Upper lobe of right lung (tissue), 1 donor: Measurements from ENCODE around the gene PYM1. TPM values are rescaled to one million over a fixed set of nuclear protein-coding genes. Genes with fewer than 3 reads are reported as not detected.

ENCODE experiments used
- ATAC-seq: fragments of 200-7000 bp; cut with Tn5 transposase; one replicate; pipeline ENCODE4 v1.9.1; 2020; ENCODE audit warnings: mild to moderate bottlenecking, moderate library complexity
- DNase-seq: peaks from one replicate; pipeline ENCODE4 v3.0.0-alpha.2; 2020
- H3K27ac ChIP-seq: fragments of 200-600 bp; one replicate; pipeline ENCODE4 v1.8.0; 2022
- H3K27me3 ChIP-seq: fragments of 200-600 bp; one replicate; pipeline ENCODE4 v1.8.0; 2022; ENCODE audit warnings: mild to moderate bottlenecking
- H3K36me3 ChIP-seq: fragments of 200-600 bp; one replicate; pipeline ENCODE4 v1.8.0; 2022
- H3K4me1 ChIP-seq: fragments of 200-600 bp; one replicate; pipeline ENCODE4 v1.8.0; 2022
- H3K4me3 ChIP-seq: fragments of 200-600 bp; one replicate; pipeline ENCODE4 v1.8.0; 2022; ENCODE audit warnings: mild to moderate bottlenecking
- H3K9me3 ChIP-seq: fragments of 200-600 bp; one replicate; pipeline ENCODE4 v1.8.0; 2022
- intact Hi-C: fragments of 100-400 bp; cut with DNase I; formaldehyde crosslinking; loops from one replicate; pipeline ENCODE4 v1.11.0; 2022
- total RNA-seq: library from RNA; stranded (reverse); fragmentation: NEBNext Ultra II Directional; extraction: Animal tissue kit (Norgen Biotek cat#: 25700); gene quantifications from one replicate; pipeline ENCODE4 v1.2.1, GENCODE V29; 2021
- TF ChIP-seq, protein P1 (sequence below): fragments of 200-600 bp; IDR thresholded peaks from one replicate; pipeline ENCODE4 v1.8.0; 2022; ENCODE audit warnings: antibody characterized with exemption
- donor health status: DM: no; HTN: yes; CAD: no; lungs with severe emphysema.

PYM1 gene
- total RNA-seq, 1 donor from 2014 or later: 29.1 TPM

DNA sequence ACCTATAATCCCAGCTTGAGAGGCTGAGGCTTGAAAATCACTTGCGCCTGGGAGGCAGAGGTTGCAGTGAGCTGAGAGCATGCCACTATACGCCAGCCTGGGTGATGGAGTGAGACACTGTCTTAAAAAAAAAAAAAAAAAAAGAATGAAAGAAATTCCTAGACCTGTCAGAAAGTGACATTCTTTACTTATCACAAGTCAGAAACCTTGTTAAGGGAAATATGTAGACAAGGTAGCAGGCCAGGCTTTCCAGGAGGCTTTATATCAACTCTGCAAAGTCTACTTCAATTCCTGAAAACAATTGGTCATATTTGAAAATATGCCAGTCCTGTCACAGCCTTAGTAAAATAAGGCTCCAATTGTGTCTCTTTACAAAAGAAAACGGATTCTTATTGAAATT is 65.8 kb downstream of the PYM1 start:
- Histone ChIP-seq H3K9me3 (peaks cover 4% of the 10 kb centered on the region), H3K4me1 (no peaks in the 10 kb centered on the region), H3K4me3 (no peak overlapping the region), H3K27me3 (no peaks in the 10 kb centered on the region), H3K27ac (no peak overlapping the region), H3K36me3 (no peaks in the 10 kb centered on the region)
- DNase-seq (no peak), ATAC-seq (no peak)
- intact Hi-C loops: no loop called here
- TF ChIP-seq, protein P1, sequence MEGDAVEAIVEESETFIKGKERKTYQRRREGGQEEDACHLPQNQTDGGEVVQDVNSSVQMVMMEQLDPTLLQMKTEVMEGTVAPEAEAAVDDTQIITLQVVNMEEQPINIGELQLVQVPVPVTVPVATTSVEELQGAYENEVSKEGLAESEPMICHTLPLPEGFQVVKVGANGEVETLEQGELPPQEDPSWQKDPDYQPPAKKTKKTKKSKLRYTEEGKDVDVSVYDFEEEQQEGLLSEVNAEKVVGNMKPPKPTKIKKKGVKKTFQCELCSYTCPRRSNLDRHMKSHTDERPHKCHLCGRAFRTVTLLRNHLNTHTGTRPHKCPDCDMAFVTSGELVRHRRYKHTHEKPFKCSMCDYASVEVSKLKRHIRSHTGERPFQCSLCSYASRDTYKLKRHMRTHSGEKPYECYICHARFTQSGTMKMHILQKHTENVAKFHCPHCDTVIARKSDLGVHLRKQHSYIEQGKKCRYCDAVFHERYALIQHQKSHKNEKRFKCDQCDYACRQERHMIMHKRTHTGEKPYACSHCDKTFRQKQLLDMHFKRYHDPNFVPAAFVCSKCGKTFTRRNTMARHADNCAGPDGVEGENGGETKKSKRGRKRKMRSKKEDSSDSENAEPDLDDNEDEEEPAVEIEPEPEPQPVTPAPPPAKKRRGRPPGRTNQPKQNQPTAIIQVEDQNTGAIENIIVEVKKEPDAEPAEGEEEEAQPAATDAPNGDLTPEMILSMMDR: no peak

DNA sequence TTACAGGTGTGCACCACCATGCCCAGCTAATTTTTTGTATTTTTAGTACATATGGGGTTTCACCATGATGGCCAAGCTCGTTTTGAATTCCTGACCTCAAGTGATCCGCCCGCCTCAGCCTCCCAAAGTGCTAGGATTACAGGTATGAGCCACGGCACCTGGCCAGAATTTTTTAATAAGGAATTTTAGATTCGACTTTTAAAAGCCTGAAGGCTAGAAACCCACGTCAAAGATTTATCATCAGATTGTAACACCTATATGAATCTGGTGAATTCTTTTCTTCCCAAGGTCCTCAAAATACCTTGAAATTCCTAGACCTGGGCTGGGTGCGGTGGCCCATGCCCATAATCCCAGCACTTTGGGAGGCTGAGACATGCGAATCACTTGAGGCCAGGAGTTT is 66.3 kb downstream of the PYM1 start:
- intact Hi-C loops: no loop called here

DNA sequence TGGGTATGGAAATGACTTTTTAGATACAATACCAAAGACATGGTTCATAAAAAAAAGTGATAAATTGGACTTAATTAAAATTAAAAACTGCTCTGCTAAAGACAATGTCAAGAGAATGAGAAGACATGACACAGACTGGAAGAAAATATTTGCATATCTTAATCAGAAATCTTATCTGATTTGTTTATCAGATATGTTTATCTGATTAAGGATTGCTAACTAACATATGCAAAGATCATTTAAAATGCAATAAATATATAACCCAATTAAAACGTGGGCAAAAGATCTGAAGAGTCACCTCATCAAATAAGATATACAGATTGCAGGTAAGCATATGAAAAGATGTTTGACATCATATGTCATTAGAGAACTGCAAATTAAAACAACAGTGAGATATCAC is 75.0 kb downstream of the PYM1 start:
- DNase-seq: no peak
- TF ChIP-seq, protein P1: no peak
- peaks cover 5% of the 10 kb centered on the region for H3K4me1 ChIP-seq
- no peak for ATAC-seq
- intact Hi-C loops: no loop called here
- H3K36me3 ChIP-seq: no peaks in the 10 kb centered on the region
- no peaks in the 10 kb centered on the region for H3K27me3 ChIP-seq
- no peak overlapping the region for H3K4me3 ChIP-seq
- H3K27ac ChIP-seq: no peak overlapping the region
- no peaks in the 10 kb centered on the region for H3K9me3 ChIP-seq

More for the DNA sequence above, 66.3 kb downstream of the PYM1 start:
- no peak overlapping the region for H3K27ac ChIP-seq
- no peak for DNase-seq
- H3K9me3 ChIP-seq: peaks cover 4% of the 10 kb centered on the region
- TF ChIP-seq, protein P1: no peak
- no peak for ATAC-seq
- H3K36me3 ChIP-seq: no peaks in the 10 kb centered on the region
- no peaks in the 10 kb centered on the region for H3K4me1 ChIP-seq
- no peak overlapping the region for H3K4me3 ChIP-seq
- no peaks in the 10 kb centered on the region for H3K27me3 ChIP-seq

Other genes with a start within 250 kb of the PYM1 start
- gene ITGA7, start 220.0 kb downstream of the PYM1 start, total RNA-seq: 14.7 TPM
- 129 TPM for gene BLOC1S1, start 211.8 kb downstream of the PYM1 start, total RNA-seq
- 6.0 TPM for gene RDH5, start 207.5 kb downstream of the PYM1 start, total RNA-seq
- gene CD63, start 198.9 kb downstream of the PYM1 start, total RNA-seq: 1,158 TPM
- 5.8 TPM for gene GDF11, start 184.8 kb downstream of the PYM1 start, total RNA-seq
- 43.6 TPM for gene SARNP, start 110.2 kb downstream of the PYM1 start, total RNA-seq
- 49.2 TPM for gene ORMDL2, start 109.9 kb downstream of the PYM1 start, total RNA-seq
- gene DNAJC14, start 98.3 kb downstream of the PYM1 start, total RNA-seq: 42.7 TPM
- gene MMP19, start 85.0 kb downstream of the PYM1 start, total RNA-seq: 30.2 TPM
- gene DGKA, start 3.3 kb upstream of the PYM1 start, total RNA-seq: 29.0 TPM
- 4.9 TPM for gene PMEL, start 38.1 kb upstream of the PYM1 start, total RNA-seq
- gene CDK2, start 38.9 kb upstream of the PYM1 start, total RNA-seq: 28.0 TPM
- 150 TPM for gene RAB5B, start 46.2 kb upstream of the PYM1 start, total RNA-seq
- 20.3 TPM for gene SUOX, start 69.4 kb upstream of the PYM1 start, total RNA-seq
- gene IKZF4, start 93.1 kb upstream of the PYM1 start, total RNA-seq: 10.5 TPM
- 55.4 TPM for gene RPS26, start 114.0 kb upstream of the PYM1 start, total RNA-seq
- 60.7 TPM for gene ERBB3, start 152.3 kb upstream of the PYM1 start, total RNA-seq
- 71.4 TPM for gene PA2G4, start 176.7 kb upstream of the PYM1 start, total RNA-seq
- gene RPL41, start 188.7 kb upstream of the PYM1 start, total RNA-seq: 2,726 TPM
- gene ZC3H10, start 190.4 kb upstream of the PYM1 start, total RNA-seq: 8.4 TPM
- 101 TPM for gene ESYT1, start 200.4 kb upstream of the PYM1 start, total RNA-seq
- gene MYL6B, start 224.7 kb upstream of the PYM1 start, total RNA-seq: 19.5 TPM
- 1,254 TPM for gene MYL6, start 230.5 kb upstream of the PYM1 start, total RNA-seq